ENCODE results near the gene GPM6B.

The GPM6B gene

DNA sequence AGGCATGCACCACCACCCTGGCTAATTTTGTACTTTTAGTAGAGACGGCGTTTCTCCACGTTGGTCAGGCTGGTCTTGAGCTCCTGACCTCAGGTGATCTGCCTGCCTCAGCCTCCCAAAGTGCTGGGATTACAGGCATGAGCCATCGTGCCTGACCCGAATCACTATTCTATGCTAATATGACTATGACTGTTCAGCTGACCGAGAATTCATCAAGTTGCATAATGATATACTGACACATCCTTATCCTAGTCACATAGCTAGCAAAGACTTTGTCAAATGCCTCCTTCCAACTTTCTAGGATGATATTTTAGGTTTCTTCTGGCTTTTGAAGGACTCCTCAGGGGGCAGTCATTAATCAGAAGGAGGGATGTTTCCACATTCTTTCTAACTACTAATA is 4.8 kb upstream of the GPM6B start:
- no peak for DNase-seq

DNA sequence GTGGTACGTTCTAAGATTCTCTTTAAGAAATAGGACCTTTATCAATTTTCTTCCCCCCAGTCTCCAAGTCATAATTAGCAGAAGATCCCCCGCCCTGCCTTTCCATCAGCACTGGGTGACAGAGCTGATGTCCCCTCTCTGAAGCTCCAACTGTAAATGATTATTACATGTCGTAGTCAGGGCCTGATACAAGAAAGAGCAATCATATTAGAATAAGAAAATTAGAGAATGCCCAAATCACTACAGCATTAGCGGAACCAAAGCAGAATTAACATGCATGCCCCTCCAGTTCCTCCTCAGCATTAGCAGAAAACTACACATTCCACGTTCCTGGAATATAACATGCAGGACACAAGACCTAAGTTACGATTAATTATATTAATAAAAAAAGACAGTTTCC is 717 bp downstream of the GPM6B start:
- no peak for DNase-seq

DNA sequence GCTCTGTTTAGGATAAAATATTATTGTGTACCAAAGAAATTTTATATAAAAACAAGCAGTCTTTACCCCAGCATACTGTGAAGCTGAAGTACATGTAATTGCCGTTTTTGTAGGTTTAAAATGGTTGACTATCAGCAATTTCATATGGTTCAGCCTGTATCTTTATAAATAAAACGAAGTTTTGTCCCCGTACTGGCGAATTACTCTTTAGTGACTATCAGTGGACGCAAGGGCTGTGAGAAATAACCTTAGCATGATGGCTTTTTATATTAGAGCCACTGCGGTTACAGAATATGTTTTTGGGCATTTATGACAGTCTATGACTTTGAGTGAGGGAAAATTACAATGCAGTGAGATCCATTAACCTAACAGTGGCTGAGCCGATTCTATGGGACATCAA is 1.2 kb downstream of the GPM6B start:
- no peak for DNase-seq

DNA sequence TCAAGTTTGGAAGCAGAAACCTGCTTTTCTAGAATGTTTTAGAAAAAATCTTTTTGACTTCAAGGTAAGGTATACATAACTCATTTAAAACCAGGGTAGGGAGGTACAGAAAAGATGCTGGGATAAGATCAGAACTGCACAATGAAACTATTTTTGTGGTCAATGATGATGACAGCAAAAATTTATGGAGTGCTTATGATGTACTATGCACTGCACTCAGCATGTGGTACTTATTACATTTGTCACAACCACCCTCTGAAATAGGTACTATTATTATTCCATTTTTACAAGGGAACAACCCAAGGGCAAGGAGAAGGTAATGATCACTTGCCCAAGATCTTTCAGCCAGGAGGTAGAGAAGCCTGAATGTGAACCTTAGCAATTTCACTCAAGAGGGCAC is 8.0 kb downstream of the GPM6B start:
- no peak for DNase-seq

DNA sequence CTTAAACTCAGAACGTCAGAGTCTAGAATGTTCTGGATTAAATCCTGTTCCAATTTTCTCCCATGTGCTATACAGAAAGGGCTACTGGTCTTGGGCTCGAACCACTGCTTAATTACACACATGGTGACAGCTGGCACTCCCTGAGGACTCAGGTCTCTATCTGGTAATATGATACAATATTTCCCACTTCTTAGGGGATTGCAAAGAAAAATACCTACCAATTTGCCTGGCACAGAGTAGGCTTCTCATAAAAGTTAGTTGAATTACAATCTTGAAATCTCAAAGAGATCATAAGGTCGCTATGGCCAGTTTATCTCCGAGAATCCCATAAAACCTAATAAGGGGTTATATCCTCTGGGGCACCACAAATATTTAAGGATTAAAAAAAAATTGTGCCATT is 8.6 kb downstream of the GPM6B start:
- DNase-seq, result no peak

DNA sequence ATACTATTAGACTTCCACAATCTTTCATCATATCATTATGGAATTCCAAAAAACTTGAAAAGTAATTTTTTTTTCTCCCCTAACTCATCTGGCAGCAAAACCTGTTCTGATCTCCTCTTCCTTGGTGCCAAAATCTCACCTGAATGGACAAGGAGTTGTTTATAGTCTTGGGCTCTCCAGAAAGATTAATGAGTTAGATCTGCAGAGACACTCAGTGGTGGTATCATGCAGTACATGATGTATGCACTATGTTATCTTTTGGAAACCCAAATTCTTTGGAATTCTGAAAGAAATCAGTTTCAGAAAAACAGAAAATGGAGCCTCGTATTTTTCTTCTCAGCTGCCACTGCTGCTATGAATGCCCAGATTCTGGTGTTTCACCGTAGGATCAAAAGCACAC is 11.7 kb downstream of the GPM6B start:
- DNase-seq, result no peak

DNA sequence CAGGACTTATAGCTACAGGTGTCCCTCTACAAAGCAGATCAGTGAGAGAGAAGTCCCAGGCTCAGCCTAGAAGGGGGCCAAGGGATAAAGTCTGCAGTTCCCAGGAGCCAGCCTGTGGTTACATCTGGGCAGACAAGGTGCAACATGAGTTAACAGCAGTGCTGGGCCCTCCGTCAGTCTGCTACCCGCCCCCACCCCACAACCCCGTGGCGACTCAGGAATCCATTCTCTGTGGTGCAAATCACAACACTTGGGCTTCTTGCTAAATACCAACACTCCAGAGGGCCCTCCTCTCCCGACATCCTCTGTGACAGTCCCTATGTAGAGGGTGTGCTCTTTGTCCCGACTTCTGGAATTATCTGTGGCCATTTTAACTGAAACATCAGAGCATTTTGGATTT is 13.8 kb downstream of the GPM6B start:
- no peak for DNase-seq

DNA sequence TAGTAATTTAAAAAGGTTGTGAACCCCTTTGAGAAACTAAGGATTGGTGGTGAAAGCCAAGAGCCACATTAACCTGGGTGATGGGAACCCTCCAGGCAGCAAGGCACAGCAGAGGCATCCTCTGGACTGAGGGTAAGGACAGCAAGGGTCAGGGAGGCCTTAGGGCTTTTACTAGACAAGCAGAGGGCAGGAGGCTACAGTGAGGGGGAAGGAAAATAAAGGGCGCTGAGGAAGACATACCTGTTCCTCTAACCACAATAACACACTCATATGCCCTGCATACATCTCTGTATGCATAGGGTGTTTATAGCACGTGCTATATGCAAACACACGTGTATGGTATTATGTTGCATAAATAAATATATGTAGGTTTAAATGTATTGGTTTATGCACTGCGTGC is 18.7 kb downstream of the GPM6B start:
- DNase-seq, result no peak

DNA sequence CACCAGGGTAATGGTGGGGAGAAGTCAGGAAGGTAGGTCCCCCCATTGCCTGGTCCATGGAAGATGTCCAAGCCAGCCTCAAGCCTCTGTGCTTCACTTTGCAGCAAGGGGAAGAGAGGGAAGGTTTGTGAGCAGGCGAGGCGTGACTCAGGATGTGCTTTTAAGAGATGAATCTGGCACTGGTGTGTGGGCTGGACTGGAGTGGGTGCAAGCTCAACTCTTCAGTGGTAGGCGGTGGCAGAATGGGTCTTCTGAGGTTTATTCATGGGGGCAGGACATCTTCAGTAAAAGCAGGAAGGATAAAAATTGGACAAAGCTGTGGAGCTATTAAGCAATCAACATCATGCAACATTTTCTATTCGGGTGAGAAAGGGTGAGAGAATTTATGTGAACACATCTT is 19.4 kb downstream of the GPM6B start:
- no peak for DNase-seq

DNA sequence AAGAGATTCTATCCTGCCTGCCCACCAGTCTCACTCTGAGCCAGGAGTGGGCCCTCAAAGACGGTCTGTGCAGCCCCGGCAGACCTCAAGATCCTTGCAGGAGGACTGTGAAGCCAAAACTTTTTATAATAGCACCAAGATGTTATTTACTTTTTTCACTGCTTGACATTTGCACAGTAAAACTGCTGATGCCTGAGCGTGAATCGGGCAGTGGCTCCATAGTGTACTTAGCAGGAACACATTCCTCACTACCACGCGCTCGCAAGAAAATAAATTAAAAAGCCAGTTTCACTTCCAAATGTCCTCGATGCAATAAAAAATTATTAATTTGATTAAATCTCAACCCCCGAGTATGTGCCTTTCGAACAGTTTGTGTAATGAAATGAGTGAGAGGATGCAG is 22.5 kb downstream of the GPM6B start:
- DNase-seq, result no peak

DNA sequence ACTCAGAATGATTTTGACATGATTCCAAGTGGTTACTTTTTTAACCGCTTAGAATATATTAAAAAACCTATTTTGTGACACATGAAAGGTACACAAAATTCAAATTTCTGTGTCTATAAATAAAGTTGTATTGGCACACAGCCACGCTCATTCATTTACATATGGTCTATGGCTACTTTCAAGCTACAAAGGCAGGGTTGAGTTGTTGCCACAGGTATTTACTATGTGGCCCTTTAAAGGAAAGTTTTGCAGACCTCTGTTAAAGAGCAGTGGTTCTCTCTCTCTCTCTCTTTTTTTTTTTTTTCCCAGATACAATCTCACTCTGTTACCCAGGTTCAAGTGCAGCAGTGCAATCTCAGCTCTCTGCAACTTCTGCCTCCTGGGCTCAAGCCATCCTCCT is 23.0 kb downstream of the GPM6B start:
- DNase-seq, result no peak

DNA sequence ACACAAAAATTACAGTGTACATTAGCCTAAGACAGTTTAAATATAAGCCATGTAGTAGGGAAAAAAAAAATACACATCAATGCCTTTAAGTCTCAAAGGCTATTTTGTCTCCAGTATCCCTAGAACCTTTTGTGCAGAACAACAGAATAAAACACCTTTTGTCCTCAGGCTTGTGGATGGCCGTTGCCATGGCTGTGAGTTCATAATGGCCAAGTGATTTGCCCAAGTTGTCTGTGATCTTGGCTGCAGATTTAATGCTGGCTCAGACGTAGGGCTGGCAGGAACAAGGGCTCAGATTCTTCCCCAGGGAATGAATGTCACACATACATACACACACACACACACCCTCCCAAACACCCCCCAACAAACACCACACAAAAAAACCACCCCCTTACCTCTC is 25.3 kb downstream of the GPM6B start:
- peak; percentile 1 for DNase-seq

DNA sequence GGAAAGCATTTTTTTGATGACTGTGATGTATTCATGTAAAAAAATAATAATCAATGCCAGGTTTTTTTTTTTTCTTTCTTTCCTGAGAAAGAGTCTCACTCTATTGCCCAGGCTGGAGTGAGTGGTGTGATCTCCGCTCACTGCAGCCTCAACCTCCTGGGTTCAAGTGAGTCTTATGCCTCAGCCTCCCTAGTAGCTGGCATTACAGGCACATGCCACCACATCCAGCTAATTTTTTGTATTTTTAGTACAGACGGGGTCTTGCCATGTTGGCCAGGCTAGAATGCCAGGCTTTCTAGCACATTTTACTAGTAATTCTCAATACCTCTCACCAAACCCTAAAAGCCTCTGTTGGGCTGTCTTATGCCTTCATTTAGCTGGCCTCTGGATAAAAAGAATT is 25.7 kb downstream of the GPM6B start:
- no peak for DNase-seq

DNA sequence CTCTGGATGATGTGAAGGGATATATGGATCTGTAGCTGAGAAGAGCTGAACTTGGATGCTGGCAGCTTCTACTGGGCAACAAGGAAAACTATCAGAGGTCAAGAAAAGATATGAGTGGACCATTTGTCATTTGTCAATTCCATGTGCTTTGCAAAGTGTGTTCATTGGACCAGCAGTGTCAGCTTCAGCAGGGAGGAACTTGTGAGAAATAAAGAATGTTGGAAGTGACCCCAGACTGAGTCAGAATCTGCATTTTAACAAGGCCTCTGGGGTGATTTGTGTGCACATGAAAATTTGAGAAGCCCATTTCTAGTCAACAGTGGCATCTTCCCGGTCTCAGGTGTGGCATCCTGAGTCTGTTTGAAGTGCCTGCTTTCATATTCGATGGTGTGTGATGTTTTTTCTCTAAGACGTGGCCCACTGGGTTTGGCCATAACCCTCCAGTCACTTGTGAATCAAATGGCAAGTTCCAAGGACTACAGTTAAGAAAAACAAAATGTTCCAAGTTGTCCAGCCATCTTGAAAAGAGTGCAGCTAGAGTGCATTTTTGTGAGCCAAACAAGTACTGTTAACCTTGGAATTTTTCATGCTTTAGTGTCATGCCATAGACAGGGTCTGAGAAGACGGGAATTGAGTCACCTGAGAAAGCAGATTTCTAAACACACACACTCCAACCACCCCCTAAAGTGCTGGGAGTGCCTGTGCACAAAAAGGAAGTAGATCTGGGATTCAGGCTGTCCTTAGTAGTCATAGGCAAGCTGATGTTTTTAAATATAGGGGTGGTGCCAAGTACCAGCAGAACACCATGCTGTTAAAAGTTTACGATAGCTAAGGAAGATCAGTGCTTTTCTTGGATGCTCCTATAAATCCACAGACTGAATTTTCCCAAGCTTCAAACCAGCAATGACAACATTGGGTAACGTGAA is 26.4 kb downstream of the GPM6B start:
- DNase-seq, result no peak

DNA sequence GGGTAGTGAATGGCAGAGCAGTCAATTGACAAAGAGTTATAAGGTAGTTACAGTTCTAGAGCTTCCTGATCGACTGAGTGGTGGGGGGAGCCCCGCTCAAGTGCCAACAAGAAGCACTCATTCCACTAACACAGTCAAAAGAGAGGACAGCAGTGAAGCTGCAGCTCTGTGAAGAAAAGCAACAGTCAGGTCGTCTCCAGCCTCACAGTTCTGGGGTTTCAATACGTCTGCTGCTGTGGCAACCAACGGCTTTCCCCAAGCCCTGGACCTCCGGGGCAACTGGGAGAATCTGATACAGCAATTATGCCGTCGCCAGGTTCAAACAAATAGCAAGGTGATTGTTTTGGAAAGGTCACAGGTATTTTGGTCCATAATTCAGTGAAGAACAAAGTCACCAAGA is 30.8 kb downstream of the GPM6B start:
- peak; percentile 81 for DNase-seq

DNA sequence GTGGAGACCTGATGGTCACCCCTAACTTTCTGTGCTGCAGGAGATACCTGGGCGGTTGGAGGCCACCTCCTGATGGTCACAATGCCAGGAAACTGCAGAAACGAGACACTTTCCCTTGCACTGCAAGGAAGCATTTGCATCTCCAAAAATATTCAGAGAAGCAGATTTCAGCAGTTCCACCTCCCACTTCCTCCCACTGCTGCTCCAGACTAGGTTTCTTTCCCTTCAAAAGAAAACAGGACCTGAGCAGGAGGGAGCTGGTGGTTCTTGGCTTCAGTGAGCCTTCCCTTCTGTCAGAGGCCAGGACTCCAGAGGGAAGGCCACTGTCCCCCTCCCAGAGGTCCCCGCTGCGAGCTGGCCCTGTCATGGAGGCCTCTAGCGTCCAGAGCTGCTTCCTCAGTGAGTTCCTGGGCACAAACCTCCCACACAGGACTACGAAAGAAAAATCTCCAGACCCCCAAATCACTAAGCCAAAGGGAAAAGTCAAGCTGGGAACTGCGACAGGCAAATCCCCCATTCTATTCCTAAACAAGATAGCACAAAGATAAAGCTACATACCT is 35.9 kb downstream of the GPM6B start:
- DNase-seq, result no peak

DNA sequence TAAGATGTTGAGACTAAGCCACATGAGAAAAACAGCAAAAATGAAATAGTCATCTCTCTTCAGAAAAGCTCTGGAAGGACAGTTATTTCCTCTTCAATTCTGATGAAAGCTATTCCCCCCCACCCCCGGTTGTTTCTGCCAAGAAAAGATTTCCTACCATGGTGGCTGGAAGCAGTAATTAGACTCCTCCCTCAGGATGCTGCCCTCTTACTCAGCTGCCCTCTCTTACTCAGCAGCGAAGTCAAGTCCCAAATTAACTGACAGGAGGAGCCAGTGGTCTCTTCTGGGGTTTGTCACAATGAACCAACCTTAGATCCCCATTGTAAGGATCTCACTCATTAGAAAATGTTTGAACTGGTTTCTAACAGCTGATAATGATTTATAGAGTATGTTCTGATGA is 38.0 kb downstream of the GPM6B start:
- DNase-seq, result peak; percentile 2

DNA sequence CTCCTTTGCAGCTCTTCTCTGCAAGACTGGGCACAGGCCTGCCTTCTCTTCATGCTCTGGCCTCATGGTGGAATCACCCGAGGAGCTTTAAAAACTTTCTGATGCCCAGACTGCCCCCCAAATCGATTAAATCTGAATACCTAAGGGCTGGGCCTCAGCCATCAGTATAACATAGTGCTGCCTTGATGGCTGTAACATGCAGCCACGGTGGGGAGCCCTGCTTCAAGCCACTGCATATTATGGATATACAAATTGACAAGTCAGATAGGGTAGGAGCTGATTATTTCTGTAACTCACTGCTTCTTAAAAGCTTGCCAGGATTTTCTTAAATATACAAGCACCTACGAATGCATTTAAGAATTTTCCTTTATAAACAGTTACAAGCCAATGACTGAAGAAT is 40.5 kb downstream of the GPM6B start:
- DNase-seq, result no peak

DNA sequence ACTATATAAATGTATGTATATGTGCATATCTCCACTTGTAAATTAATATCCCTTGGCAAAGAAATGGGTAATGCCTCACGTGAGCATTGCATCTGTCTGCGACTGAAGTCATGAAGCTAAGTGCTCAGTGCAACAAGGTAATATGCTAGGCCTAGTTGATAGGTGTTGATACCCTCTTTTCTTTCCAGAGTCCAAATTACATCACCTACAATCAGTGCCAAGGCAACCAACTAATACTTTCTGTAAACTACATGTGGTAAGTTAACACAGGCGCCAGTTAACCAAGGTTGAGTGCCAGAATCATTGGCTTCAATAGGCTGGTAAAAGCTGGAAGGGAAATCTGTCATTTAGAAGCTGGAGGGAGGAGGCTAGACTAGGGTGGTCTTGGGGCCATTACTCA is 41.1 kb downstream of the GPM6B start:
- DNase-seq, result no peak

DNA sequence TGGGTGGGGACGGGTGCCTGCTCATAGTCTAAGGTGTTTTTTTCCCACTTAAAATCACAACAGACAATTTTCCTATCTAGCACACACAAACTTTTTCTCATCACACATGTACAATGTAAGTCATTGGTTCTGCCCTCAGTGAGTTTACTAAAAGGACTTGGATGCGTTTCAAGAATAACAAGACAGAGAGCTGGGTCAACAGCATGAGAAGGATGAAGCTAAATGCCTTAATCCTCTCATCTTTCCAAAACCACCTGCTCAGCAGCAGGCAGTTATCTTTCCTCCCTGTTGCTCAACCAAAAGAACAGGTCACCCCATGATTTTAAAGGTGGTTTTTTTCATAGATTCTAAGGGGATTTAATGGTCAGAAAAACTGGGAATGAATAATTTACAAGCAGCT is 42.2 kb downstream of the GPM6B start:
- DNase-seq, result no peak

DNA sequence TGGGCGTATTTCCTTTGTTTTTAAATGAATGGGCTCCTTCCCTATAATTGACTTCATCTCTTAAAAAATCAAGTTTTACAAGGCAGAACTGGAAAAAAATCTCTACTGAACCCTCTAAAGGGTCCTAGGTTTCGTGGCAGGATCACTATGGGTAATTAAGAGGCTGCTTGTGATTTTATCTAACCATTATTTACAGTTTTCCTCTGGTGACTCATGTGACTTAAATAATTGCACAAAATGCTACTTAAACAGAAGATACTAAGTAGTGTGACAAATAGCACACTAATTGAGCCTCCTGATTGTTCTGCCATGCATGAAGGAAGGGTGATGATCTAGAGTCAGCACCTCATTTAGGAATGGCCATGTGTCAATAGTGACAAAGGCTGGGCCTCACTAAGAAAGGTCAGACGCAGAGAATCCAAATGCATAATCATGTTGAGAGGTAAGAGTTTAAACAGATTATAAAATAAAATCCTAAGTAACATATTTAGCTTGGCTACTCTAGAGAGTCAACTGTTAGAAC is 46.8 kb downstream of the GPM6B start:
- peak; percentile 79 for DNase-seq

DNA sequence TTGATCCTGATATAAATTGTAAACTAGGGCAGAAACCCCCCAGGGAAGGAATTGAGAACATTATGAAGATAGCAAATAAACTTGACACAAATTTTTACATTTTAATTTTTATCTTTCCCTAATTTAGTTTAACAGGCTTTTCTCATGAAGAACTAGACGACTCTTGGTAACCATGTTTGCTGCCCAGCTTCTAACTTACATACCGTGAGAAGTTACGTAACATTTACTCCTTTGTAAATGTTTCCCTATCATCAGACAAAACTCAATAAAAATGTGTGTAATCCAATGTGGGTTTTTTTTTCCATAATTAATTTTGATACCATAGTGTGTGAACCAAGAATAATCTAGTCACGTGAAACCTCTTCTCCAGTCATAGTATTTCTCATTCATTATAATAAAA is 48.0 kb downstream of the GPM6B start:
- no peak for DNase-seq

DNA sequence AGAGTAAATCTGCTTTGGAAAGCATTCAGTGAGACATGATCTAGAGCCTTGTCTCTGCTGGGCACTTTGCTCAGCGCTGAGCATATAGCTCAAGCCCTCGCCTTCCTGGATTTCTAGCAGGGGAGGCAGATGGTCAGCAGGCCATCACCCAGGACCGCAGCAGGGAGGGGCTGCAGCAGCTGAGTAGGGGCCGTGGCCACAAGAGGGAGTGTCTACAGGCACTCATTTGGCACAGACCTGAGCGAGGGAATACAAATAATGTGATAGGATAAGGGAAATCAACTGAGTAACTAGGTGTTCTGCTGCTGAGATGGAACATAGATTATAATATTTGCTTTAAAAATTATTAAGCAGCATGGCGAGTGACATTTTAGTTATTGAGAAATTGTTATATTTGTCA is 52.1 kb downstream of the GPM6B start:
- DNase-seq, result peak; percentile 4

DNA sequence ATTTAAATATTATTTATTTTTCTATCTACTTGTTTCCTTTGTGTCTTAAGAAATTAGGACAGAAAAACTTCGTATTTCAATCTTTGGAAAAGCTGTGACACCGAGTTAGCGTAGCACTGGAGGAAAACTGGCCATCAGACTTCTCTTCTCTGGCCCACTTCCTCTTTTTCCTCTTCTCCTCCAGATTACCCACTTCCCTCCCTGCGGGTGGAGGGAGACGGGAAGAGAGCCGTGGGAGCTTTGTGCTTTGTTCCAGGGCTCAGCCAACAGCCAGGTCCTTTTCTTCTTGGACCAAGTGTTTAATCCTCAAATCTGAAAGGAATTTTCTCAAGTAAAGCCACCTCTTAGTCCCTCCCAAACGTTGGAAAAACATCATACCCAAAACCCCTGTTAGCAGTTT is 52.6 kb downstream of the GPM6B start:
- no peak for DNase-seq

DNA sequence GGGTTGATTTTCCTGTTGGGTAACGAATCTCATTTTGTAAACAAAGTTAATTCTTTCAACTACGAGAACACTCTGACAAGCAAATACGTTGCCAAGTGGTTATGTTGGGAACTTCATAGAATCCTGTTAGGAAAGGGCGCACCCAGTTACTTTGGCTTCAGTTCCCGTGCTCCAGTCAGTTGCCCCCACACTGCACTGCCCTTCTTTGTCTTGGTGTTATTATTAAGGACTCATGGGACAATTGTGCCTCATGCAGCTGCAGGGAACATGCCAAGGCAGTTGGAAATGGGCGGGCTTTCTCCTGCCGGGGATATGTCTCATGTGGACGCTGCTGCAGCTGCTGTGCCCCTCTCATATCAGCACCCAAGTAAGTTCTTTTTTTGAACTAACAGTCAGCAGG is 53.4 kb downstream of the GPM6B start:
- DNase-seq, result no peak

Data from NCI-H146 (cell line).